ENCODE results near the gene HRK. TPM values are rescaled to one million over a fixed set of nuclear protein-coding genes. Genes with fewer than 3 reads are reported as not detected.

The HRK gene
- total RNA-seq, 2 experiments from 2014 or later, result not detected

- CTCF ChIA-PET, result no interaction called here
- Mint-ChIP-seq H3K4me1 (peaks cover under 1% of the 10 kb centered on the region), H3K36me3 (ENCODE audit: low read depth) (no peaks in the 10 kb centered on the region), H3K4me3 (no peak overlapping the region), H3K9me3 (no peaks in the 10 kb centered on the region), H3K27ac (no peak overlapping the region), H3K27me3 (peaks cover 24% of the 10 kb centered on the region)
- DNase-seq, result no peak
- POLR2A ChIA-PET, result no interaction called here
These were observed 25.3 kb downstream of the HRK start for GRCh38 chr12:116855744-116856470.

- H3K27me3 Mint-ChIP-seq, result peaks cover 9% of the 10 kb centered on the region
- DNase-seq, result no peak
- H3K27ac Mint-ChIP-seq, result no peak overlapping the region
- CTCF ChIA-PET, result interaction anchor here (1.0 kb wide), 1 partner anchor 92 kb away, joined by 3 read pairs; no protein-coding TSS in a partner anchor
- no peaks in the 10 kb centered on the region for H3K4me1 Mint-ChIP-seq
- POLR2A ChIA-PET, result no interaction called here
- H3K9me3 Mint-ChIP-seq, result no peaks in the 10 kb centered on the region
- H3K4me3 Mint-ChIP-seq, result no peak overlapping the region
- no peaks in the 10 kb centered on the region for H3K36me3 Mint-ChIP-seq (ENCODE audit: low read depth)
These were observed 27.7 kb downstream of the HRK start for GRCh38 chr12:116853507-116853906.

DNA sequence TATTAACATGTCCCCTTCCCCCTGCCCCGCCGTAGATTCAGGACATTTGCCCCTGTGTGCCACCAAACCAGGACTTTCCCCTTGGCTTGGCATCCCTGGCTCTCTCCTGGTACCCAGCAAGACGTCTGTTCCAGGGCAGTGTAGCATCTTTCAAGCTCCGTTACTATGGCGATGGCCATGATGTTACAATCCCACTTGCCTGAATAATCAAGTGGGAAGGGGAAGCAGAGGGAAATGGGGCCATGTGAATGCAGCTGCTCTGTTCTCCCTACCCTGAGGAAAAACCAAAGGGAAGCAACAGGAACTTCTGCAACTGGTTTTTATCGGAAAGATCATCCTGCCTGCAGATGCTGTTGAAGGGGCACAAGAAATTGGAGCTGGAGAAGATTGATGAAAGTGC is 28.9 kb downstream of the HRK start:
- POLR2A ChIA-PET, result no interaction called here
- no peak overlapping the region for H3K27ac Mint-ChIP-seq
- H3K9me3 Mint-ChIP-seq, result no peaks in the 10 kb centered on the region
- H3K4me1 Mint-ChIP-seq, result no peaks in the 10 kb centered on the region
- DNase-seq, result no peak
- H3K27me3 Mint-ChIP-seq, result peaks cover under 1% of the 10 kb centered on the region
- H3K36me3 Mint-ChIP-seq (ENCODE audit: low read depth), result no peaks in the 10 kb centered on the region
- CTCF ChIA-PET, result no interaction called here
- H3K4me3 Mint-ChIP-seq, result no peak overlapping the region

GRCh38 chr12:116849216-116849615 is 32.0 kb downstream of the HRK start:
- no peaks in the 10 kb centered on the region for H3K4me1 Mint-ChIP-seq
- H3K9me3 Mint-ChIP-seq, result no peaks in the 10 kb centered on the region
- no peak for DNase-seq
- ChIA-PET POLR2A (no interaction called here), CTCF (no interaction called here)
- H3K27me3 Mint-ChIP-seq, result no peaks in the 10 kb centered on the region
- H3K4me3 Mint-ChIP-seq, result no peak overlapping the region
- no peak overlapping the region for H3K27ac Mint-ChIP-seq
- H3K36me3 Mint-ChIP-seq (ENCODE audit: low read depth), result no peaks in the 10 kb centered on the region

- ChIA-PET CTCF (no interaction called here), POLR2A (no interaction called here)
- Mint-ChIP-seq H3K4me1 (no peaks in the 10 kb centered on the region), H3K9me3 (no peaks in the 10 kb centered on the region), H3K27ac (no peak overlapping the region), H3K27me3 (no peaks in the 10 kb centered on the region), H3K4me3 (no peak overlapping the region), H3K36me3 (ENCODE audit: low read depth) (no peaks in the 10 kb centered on the region)
- DNase-seq, result no peak
These were observed 38.2 kb downstream of the HRK start for GRCh38 chr12:116843085-116843484.

DNA sequence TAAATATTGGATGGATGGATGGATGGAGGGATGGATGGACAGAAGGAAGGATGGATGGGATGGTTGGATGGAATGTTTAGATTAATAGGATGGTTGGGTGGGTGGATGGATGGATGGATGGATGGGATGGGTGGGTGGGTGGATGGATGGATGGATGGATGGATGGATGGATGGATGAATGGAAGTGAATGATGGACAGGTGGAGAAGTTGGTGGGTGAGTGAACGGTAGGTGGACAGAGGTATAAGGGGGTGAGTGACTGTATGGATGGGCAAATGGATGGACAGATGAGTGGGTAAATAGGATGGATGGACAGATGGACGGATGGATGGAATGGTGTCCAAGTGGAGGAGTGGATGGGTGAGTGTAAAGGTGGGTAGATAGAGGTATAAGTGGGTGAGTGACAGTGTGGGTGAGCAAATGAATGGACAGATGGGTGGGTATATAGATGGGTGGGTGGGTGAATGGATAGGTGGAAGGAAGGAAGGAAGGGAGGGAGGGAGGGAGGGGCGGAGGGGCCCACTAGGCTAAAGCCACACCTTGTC is 41.9 kb downstream of the HRK start:
- ChIA-PET CTCF (no interaction called here), POLR2A (no interaction called here)
- Mint-ChIP-seq H3K27ac (no peak overlapping the region), H3K27me3 (no peaks in the 10 kb centered on the region), H3K36me3 (ENCODE audit: low read depth) (no peaks in the 10 kb centered on the region), H3K4me3 (no peak overlapping the region), H3K9me3 (no peaks in the 10 kb centered on the region), H3K4me1 (no peaks in the 10 kb centered on the region)
- no peak for DNase-seq

GRCh38 chr12:116838365-116838764 is 42.9 kb downstream of the HRK start:
- no peak overlapping the region for H3K27ac Mint-ChIP-seq
- no peaks in the 10 kb centered on the region for H3K27me3 Mint-ChIP-seq
- no peaks in the 10 kb centered on the region for H3K4me1 Mint-ChIP-seq
- ChIA-PET CTCF (interaction anchor here (1.3 kb wide), 1 partner anchor 11 kb away, joined by 5 read pairs; no protein-coding TSS in a partner anchor), POLR2A (no interaction called here)
- no peaks in the 10 kb centered on the region for H3K9me3 Mint-ChIP-seq
- DNase-seq, result no peak
- no peaks in the 10 kb centered on the region for H3K36me3 Mint-ChIP-seq (ENCODE audit: low read depth)
- H3K4me3 Mint-ChIP-seq, result no peak overlapping the region

DNA sequence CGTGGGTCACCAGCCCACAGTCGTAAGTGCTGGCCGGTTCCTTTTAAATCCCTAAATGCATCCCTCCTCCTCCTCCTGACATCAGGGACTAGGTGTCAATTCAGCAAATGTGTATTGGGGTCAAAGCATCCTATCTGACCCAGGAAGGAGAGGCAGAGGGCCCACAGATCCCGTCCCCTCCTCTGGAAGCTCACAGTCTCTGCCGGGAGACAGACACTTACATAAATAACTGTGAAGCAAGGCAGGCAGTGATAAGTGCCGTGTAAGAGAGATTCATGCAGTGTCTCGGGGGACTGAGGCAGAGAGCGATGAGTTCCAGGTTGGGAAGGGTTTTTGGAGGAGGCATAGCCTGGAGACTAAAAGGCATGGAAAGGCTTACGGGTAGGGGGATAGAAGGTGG is 44.1 kb downstream of the HRK start:
- H3K4me1 Mint-ChIP-seq, result no peaks in the 10 kb centered on the region
- ChIA-PET CTCF (interaction anchor here (1.1 kb wide), 1 partner anchor 58 kb away, joined by 3 read pairs; no protein-coding TSS in a partner anchor), POLR2A (no interaction called here)
- H3K4me3 Mint-ChIP-seq, result no peak overlapping the region
- no peaks in the 10 kb centered on the region for H3K36me3 Mint-ChIP-seq (ENCODE audit: low read depth)
- H3K27ac Mint-ChIP-seq, result no peak overlapping the region
- H3K27me3 Mint-ChIP-seq, result no peaks in the 10 kb centered on the region
- H3K9me3 Mint-ChIP-seq, result no peaks in the 10 kb centered on the region
- DNase-seq, result no peak

DNA sequence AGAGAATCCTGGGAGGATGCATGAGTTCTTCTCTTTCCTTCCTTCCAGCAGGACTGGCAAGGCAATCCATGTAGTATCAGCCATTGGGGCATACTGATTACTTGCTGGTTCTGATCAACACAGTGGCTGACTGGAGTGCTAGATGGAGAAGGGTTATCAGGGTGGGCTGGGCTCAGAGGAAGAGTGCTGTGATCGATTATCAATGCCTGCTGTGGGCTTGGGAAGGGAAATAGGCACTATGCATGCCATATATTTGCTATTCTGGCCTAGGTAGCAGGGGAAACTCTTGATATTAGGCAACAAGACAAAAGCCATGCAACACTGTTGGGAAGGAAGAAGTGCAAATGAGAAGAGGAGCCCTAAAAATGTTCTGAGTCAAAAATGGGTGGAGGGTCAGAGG is 45.8 kb downstream of the HRK start:
- no peak for DNase-seq
- no peaks in the 10 kb centered on the region for H3K9me3 Mint-ChIP-seq
- CTCF ChIA-PET, result no interaction called here

GRCh38 chr12:116833474-116833873 is 47.8 kb downstream of the HRK start:
- Mint-ChIP-seq H3K27ac (no peak overlapping the region), H3K4me3 (no peak overlapping the region), H3K4me1 (no peaks in the 10 kb centered on the region), H3K27me3 (no peaks in the 10 kb centered on the region), H3K9me3 (no peaks in the 10 kb centered on the region), H3K36me3 (ENCODE audit: low read depth) (no peaks in the 10 kb centered on the region)
- no peak for DNase-seq
- POLR2A ChIA-PET, result no interaction called here
- CTCF ChIA-PET, result no interaction called here

More for the DNA sequence above, 45.8 kb downstream of the HRK start:
- Mint-ChIP-seq H3K27ac (no peak overlapping the region), H3K4me1 (no peaks in the 10 kb centered on the region), H3K4me3 (no peak overlapping the region), H3K36me3 (ENCODE audit: low read depth) (no peaks in the 10 kb centered on the region), H3K27me3 (no peaks in the 10 kb centered on the region)
- POLR2A ChIA-PET, result no interaction called here

GRCh38 chr12:116832353-116832752 is 48.9 kb downstream of the HRK start:
- no peak overlapping the region for H3K4me3 Mint-ChIP-seq
- DNase-seq, result no peak

GRCh38 chr12:116827432-116827831 is 53.8 kb downstream of the HRK start:
- Mint-ChIP-seq H3K27ac (no peak overlapping the region), H3K4me1 (no peaks in the 10 kb centered on the region), H3K4me3 (no peak overlapping the region), H3K36me3 (ENCODE audit: low read depth) (peaks cover 3% of the 10 kb centered on the region), H3K9me3 (no peaks in the 10 kb centered on the region), H3K27me3 (no peaks in the 10 kb centered on the region)
- DNase-seq, result no peak
- ChIA-PET POLR2A (no interaction called here), CTCF (interaction anchor here (1.6 kb wide), 1 partner anchor 11 kb away, joined by 5 read pairs; no protein-coding TSS in a partner anchor)

More at GRCh38 chr12:116832353-116832752, 48.9 kb downstream of the HRK start:
- Mint-ChIP-seq H3K36me3 (ENCODE audit: low read depth) (no peaks in the 10 kb centered on the region), H3K27ac (no peak overlapping the region), H3K4me1 (no peaks in the 10 kb centered on the region), H3K9me3 (no peaks in the 10 kb centered on the region), H3K27me3 (no peaks in the 10 kb centered on the region)
- ChIA-PET POLR2A (no interaction called here), CTCF (no interaction called here)

- DNase-seq, result no peak
- Mint-ChIP-seq H3K4me3 (no peak overlapping the region), H3K36me3 (ENCODE audit: low read depth) (peaks cover 3% of the 10 kb centered on the region), H3K4me1 (peaks cover 26% of the 10 kb centered on the region), H3K27me3 (peaks cover 4% of the 10 kb centered on the region), H3K27ac (no peak overlapping the region), H3K9me3 (no peaks in the 10 kb centered on the region)
- ChIA-PET CTCF (no interaction called here), POLR2A (no interaction called here)
These were observed 60.0 kb downstream of the HRK start for GRCh38 chr12:116821291-116821690.
